Measurements from ENCODE around the gene COG7.
A peak's percentile ranks its signal among the peaks of the same experiment; 100 is the strongest.

COG7 gene

GRCh38 chr16:23359092-23359760 is 93.8 kb downstream of the COG7 start:
- DNase-seq (ENCODE audit: low read depth): no peak

- no peak for DNase-seq (ENCODE audit: low read depth)
These were observed 95.2 kb downstream of the COG7 start for GRCh38 chr16:23357761-23358290.

- DNase-seq (ENCODE audit: low read depth): no peak
These were observed 96.0 kb downstream of the COG7 start for GRCh38 chr16:23356941-23357340.

- no peak for DNase-seq (ENCODE audit: low read depth)
These were observed 97.8 kb downstream of the COG7 start for GRCh38 chr16:23355106-23355670.

DNA sequence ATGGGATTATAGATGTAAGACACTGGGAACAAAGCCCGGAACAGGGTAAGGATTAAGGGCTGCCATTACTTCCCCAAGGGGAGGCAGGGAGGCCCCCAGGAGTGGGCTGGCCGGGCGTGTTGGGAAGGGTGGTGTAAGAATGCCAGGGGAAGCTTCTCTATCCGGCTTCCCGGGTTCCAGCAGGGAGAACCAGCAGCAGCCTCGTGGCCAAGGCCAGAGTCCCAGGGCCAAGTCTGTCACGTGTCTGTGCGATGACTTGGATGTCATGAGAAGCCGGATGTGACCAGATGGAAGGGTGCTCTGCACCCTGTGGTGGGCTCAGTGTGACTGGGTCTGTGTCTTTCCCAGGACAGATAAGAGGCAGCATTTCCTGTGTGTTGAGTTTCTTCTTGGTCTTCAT is 98.7 kb downstream of the COG7 start:
- DNase-seq (ENCODE audit: low read depth): no peak

DNA sequence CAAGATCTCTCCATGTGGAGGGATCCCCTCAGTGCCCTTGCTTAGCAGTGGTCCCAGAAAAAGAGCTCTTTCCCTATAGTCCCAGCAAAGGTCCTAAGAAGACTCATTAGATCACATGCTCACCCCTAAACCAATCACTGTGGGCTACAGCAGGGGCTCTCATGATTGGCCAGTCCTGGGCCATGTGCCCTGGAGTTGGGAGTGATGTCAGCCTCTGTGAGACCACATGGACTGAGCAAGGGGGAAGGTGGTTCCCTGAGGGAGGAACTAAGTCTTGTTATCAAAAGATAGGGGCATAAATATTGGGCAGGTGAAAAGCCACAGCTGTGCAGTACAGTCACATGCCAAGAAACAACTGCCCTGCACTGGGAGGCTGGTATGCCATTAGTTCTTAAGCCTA is 99.5 kb downstream of the COG7 start:
- peak; percentile 2 for DNase-seq (ENCODE audit: low read depth)

DNA sequence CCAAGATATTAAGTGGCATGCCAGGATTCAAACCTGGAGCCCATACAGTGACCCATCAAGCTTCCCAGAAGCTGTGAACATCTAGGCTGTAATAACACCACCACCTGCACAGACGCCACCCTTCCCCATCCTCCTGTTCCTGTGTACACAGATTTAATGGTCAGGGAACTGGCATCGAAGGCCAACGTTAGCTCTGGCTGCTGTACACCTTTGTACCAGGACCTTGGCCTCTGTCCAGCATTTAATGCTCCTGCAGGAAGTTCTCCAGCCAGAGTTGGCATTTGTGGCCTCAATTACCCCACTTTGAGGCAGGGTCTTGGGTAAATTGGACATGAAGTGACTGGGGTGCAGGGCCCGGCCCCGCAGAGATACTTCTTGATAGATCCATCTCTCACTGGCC is 101.6 kb downstream of the COG7 start:
- no peak for DNase-seq (ENCODE audit: low read depth)

GRCh38 chr16:23348579-23349469 is 104.2 kb downstream of the COG7 start:
- no peak for DNase-seq (ENCODE audit: low read depth)

DNA sequence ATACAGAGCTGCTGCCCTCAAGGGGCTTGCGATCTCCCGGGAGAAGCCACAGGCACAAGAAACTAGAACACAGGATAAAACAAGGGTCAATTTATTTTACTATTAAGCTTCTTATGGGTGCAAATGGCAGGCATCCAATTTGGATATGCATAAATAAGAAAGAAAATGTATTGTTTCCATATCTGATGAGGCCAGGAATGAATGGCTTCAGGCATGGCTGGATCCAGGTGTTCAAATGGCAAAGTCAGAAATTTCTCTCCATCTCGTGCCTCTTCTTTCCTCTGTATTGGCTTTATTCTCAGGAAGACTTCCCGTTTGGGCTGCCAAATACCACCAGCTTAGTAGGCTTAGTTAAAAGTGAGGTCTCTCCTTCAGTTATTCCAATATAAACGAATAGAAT is 107.8 kb downstream of the COG7 start:
- no peak for DNase-seq (ENCODE audit: low read depth)

DNA sequence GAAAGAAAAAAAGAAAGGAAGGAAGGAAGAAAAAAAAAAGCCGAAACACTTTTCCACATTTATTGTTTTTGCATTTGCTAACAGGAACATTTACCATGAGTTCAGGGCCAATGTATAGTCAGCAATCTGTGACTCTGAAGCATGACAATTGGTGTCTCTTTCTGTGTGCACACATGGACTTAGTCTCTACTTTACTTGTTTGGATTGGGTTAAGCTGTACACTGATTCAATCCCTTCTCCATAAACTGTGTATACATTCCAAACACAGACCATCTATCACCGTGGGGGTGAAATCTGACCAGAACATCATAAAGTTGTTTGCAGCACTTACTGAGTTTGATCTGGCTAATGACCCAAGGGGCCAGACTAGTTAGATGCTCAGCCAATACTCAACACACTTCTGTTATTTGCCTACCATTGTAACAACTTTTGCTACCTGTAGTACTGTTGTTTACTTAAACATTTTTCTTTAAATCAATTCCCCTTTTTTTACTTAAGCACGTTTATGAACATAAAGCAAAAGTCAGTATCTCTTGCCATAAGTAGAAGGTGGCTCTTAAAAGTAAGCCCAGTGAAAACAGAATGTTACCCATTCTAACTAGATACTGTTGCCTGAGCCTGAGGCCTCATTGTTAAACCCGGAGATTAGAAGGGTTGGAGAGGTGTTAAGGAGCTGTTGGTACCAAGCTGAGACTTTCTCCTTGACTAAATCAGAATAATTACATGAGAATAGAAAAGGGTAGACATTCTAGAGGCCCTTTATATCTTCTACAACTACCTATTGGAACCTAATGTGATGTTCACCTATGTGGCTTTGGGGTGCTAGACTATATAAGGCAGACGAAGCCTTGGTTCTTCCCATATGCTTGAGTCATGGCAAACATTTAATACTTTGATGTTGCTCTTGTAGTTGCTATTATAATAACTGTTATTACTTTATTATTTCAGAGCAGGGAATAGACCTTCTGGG is 109.1 kb downstream of the COG7 start:
- no peak for DNase-seq (ENCODE audit: low read depth)

- no peak for DNase-seq (ENCODE audit: low read depth)
These were observed 110.8 kb downstream of the COG7 start for GRCh38 chr16:23342083-23342640.

DNA sequence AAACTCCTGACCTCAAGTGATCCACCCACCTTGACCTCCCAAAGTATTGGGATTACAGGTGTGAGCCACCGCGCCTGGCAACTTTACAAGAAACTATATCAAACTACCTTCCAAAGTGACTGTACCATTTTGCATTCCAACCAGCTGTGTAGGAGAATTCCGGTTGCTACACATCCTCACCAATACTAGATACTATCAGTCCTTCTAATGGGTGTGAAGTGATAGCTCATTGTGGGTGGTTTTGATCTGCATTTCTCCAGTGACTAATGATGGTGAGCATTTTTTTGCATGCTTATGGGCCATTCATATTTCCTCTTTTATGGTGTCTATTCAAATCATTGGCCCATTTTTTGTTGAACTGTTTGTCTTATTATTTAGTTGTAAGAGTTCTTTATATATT is 113.2 kb downstream of the COG7 start:
- no peak for DNase-seq (ENCODE audit: low read depth)

Data from CMK (cell line).